Measurements from ENCODE around the gene TRABD2A.

- TF ChIP-seq, protein P1, sequence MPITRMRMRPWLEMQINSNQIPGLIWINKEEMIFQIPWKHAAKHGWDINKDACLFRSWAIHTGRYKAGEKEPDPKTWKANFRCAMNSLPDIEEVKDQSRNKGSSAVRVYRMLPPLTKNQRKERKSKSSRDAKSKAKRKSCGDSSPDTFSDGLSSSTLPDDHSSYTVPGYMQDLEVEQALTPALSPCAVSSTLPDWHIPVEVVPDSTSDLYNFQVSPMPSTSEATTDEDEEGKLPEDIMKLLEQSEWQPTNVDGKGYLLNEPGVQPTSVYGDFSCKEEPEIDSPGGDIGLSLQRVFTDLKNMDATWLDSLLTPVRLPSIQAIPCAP (CRISPR knock-in tag; IDR thresholded peaks at IDR 0.05; ENCODE audit: borderline replicate concordance): no peak
- TF ChIP-seq CTCF (IDR thresholded peaks at IDR 0.05 in 2 of 3, conservative IDR thresholded peaks at IDR 0.05 in 1 of 3; ENCODE audit: insufficient read depth in 2 of 3, low read depth in 1 of 3, low read length in 3 of 3) (no peak), FOXK2 (conservative IDR thresholded peaks at IDR 0.05 in 1 of 2, IDR thresholded peaks at IDR 0.05 in 1 of 2; ENCODE audit: low read depth in 2 of 2) (no peak)
Observed at GRCh38 chr2:84841577-84841976, 39.3 kb downstream of the TRABD2A start.
